ENCODE data around the gene GRID2.
"Not testable (repeated sequence)": the region's sequence is repeated elsewhere in the genome, so short reads cannot be mapped to it uniquely, and the experiment has no call there.

Gene GRID2

GRCh38 chr4:92433272-92433758 is 129.5 kb downstream of the GRID2 start:
- DNase-seq (ENCODE audit: low read depth in 4 of 4, low spot score in 1 of 4) = no peak

- DNase-seq (ENCODE audit: low read depth in 4 of 4, low spot score in 1 of 4) = not testable (repeated sequence)
Measured at GRCh38 chr4:92438722-92439121, 135.0 kb downstream of the GRID2 start.

- not testable (repeated sequence) for DNase-seq (ENCODE audit: low read depth in 4 of 4, low spot score in 1 of 4)
Measured at GRCh38 chr4:92442131-92442530, 138.4 kb downstream of the GRID2 start.

GRCh38 chr4:92444143-92444843 is 140.5 kb downstream of the GRID2 start:
- not testable (repeated sequence) for DNase-seq (ENCODE audit: low read depth in 4 of 4, low spot score in 1 of 4)

- DNase-seq (ENCODE audit: low read depth in 4 of 4, low spot score in 1 of 4) = no peak
Measured at GRCh38 chr4:92445127-92445526, 141.4 kb downstream of the GRID2 start.

GRCh38 chr4:92447255-92447905 is 143.6 kb downstream of the GRID2 start:
- DNase-seq (ENCODE audit: low read depth in 4 of 4, low spot score in 1 of 4) = no peak

- DNase-seq (ENCODE audit: low read depth in 4 of 4, low spot score in 1 of 4) = not testable (repeated sequence)
Measured at GRCh38 chr4:92448176-92448575, 144.4 kb downstream of the GRID2 start.

- DNase-seq (ENCODE audit: low read depth in 4 of 4, low spot score in 1 of 4) = no peak
Measured at GRCh38 chr4:92450694-92451093, 146.9 kb downstream of the GRID2 start.

GRCh38 chr4:92451782-92452181 is 148.0 kb downstream of the GRID2 start:
- DNase-seq (ENCODE audit: low read depth in 4 of 4, low spot score in 1 of 4) = no peak

GRCh38 chr4:92452383-92452782 is 148.6 kb downstream of the GRID2 start:
- not testable (repeated sequence) for DNase-seq (ENCODE audit: low read depth in 4 of 4, low spot score in 1 of 4)

- no peak for DNase-seq (ENCODE audit: low read depth in 4 of 4, low spot score in 1 of 4)
Measured at GRCh38 chr4:92455329-92455839, 151.6 kb downstream of the GRID2 start.

- DNase-seq (ENCODE audit: low read depth in 4 of 4, low spot score in 1 of 4) = no peak
Measured at GRCh38 chr4:92455951-92456350, 152.2 kb downstream of the GRID2 start.

- DNase-seq (ENCODE audit: low read depth in 4 of 4, low spot score in 1 of 4) = no peak
Measured at GRCh38 chr4:92461732-92462131, 158.0 kb downstream of the GRID2 start.

- no peak for DNase-seq (ENCODE audit: low read depth in 4 of 4, low spot score in 1 of 4)
Measured at GRCh38 chr4:92477298-92477697, 173.5 kb downstream of the GRID2 start.

- no peak for DNase-seq (ENCODE audit: low read depth in 4 of 4, low spot score in 1 of 4)
Measured at GRCh38 chr4:92483341-92483740, 179.6 kb downstream of the GRID2 start.

- no peak for DNase-seq (ENCODE audit: low read depth in 4 of 4, low spot score in 1 of 4)
Measured at GRCh38 chr4:92488496-92488895, 184.7 kb downstream of the GRID2 start.

- no peak for DNase-seq (ENCODE audit: low read depth in 4 of 4, low spot score in 1 of 4)
Measured at GRCh38 chr4:92497141-92497540, 193.4 kb downstream of the GRID2 start.

- DNase-seq (ENCODE audit: low read depth in 4 of 4, low spot score in 1 of 4) = no peak
Measured at GRCh38 chr4:92501456-92501855, 197.7 kb downstream of the GRID2 start.

GRCh38 chr4:92506933-92507332 is 203.2 kb downstream of the GRID2 start:
- no peak for DNase-seq (ENCODE audit: low read depth in 4 of 4, low spot score in 1 of 4)

GRCh38 chr4:92514627-92515026 is 210.9 kb downstream of the GRID2 start:
- no peak for DNase-seq (ENCODE audit: low read depth in 4 of 4, low spot score in 1 of 4)

- DNase-seq (ENCODE audit: low read depth in 4 of 4, low spot score in 1 of 4) = no peak
Measured at GRCh38 chr4:92516450-92516849, 212.7 kb downstream of the GRID2 start.

GRCh38 chr4:92519727-92520126 is 216.0 kb downstream of the GRID2 start:
- DNase-seq (ENCODE audit: low read depth in 4 of 4, low spot score in 1 of 4) = no peak

Measured in stimulated activated CD4-positive, alpha-beta T cell treated with anti-CD3 and anti-CD28 coated beads, Interleukin-1b, Interleukin-23, amount 100 ng/mL, for 24 hours (primary cell).